HG03103 (cell line): ENCODE measurements around the gene GRK5.
A peak's percentile ranks its signal among the peaks of the same experiment; 100 is the strongest.
"Not testable (repeated sequence)": the region's sequence is repeated elsewhere in the genome, so short reads cannot be mapped to it uniquely, and the experiment has no call there.

Experiments
- ATAC-seq: cut with Tn5 transposase; IDR thresholded peaks from one replicate; pipeline ENCODE4 v1.9.1; 2021; ENCODE audit warnings: low read depth; ENCODE audit not compliant: unreplicated experiment

Gene GRK5

GRCh38 chr10:119448628-119449584 is 241.5 kb downstream of the GRK5 start:
- no peak for ATAC-seq

- no peak for ATAC-seq
These were observed 242.5 kb downstream of the GRK5 start for GRCh38 chr10:119449760-119450461.

- ATAC-seq: no peak
These were observed 243.4 kb downstream of the GRK5 start for GRCh38 chr10:119450606-119451299.

- ATAC-seq: no peak
These were observed 244.0 kb downstream of the GRK5 start for GRCh38 chr10:119451300-119451896.

DNA sequence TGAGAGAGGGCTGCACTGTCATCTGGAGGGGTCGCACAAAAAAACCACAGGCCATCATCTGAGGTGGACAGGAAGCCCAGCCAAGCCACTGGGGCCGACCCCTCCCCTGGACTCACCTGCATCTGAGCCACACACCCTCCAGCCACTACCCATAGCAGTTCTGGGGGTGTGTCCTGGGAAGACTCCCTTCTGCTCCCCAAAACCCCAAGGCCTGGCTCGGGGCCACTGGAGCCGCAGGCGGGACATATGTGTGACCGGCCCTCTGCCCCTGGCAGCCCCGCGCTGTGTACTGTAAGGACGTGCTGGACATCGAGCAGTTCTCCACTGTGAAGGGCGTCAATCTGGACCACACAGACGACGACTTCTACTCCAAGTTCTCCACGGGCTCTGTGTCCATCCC is 245.0 kb downstream of the GRK5 start:
- no peak for ATAC-seq

GRCh38 chr10:119453313-119453712 is 245.9 kb downstream of the GRK5 start:
- no peak for ATAC-seq

- ATAC-seq: no peak
These were observed 246.9 kb downstream of the GRK5 start for GRCh38 chr10:119454316-119454715.

DNA sequence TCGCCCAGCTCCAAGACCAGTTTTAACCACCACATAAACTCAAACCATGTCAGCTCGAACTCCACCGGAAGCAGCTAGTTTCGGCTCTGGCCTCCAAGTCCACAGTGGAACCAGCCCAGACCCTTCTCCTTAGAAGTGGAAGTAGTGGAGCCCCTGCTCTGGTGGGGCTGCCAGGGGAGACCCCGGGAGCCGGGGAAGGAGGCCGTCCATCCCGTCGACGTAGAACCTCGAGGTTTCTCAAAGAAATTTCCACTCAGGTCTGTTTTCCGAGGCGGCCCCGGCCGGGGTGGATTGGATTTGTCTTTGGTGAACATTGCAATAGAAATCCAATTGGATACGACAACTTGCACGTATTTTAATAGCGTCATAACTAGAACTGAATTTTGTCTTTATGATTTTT is 247.6 kb downstream of the GRK5 start:
- no peak for ATAC-seq

DNA sequence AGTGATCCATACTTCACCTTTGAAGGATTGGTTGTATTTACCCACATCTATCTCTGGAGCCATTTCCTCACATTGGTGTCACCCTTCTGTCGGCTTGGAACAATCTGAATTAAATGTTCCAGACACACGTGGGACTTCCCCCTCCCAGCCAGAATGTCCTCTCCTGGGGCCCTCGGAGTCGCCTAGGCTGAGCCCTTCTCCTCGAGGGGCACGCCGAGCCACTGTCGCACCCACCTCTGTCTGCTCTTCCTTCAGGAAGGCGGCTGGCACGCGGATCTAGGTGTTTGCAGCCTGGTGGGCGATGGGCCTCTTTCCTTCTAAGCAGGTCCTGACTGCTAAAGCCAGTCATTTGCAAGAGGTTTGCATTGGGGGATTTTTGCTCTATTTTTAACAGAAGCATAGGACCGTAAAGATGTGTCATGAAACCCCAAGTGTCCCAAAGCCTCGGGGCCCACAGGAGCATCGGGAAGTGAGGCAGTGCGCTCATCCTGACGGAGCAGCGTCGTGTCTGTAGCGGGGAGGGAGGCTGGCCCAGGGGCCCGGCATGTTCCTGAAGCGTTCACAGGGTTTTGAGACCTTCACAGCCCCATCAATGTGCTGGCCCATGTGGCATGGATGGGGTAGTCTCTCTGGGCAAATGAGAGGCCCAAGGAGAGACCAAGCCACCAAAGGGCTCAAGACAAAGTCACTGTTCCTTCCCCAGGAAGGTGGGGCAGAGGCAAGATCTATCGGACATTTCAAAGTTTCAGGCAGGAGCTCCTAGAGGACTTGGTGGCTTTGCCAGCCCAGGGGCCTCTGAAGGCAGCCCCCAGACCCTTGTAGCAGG is 248.5 kb downstream of the GRK5 start:
- no peak for ATAC-seq

DNA sequence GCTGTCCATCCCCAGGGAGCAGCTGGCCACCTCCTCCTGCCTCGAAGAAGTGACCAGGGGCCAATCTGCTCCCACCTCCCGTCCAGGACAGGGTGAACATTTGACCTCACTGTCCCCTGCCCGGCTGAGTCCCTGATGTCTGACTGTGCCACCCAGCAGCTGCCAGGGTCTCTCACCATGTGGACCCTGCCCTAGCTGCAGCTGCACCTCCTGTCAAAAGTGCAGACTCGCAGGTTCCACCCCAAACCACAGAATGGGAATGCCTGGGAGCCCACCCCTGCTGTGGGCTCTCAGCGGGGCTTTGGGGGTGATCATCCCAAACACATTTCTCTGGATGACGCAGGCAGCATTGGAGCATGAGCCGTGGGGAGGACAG is 249.1 kb downstream of the GRK5 start:
- ATAC-seq: no peak

- no peak for ATAC-seq
These were observed 250.8 kb downstream of the GRK5 start for GRCh38 chr10:119457966-119458766.

- no peak for ATAC-seq
These were observed 252.4 kb downstream of the GRK5 start for GRCh38 chr10:119459681-119460340.

- ATAC-seq: no peak
These were observed 253.2 kb downstream of the GRK5 start for GRCh38 chr10:119460369-119461195.

DNA sequence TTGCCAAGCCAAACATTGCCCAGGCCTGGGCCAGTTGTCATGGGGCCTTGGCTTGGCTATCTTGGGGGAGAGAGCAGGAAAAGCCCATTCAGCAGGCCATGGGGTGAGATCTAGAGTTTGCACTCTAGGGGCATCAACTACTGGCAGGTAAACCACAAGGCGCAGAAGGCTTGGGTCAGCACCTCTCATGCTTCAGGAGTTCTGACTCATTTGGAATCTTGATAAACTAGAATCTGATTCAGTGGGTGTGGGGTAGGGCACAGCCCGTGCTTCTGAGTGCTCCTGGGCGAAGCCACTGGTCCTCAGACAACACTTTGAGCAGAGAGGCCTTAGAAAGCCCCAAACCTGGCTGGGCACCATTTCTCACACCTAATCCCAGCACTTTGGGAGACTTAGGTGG is 254.0 kb downstream of the GRK5 start:
- no peak for ATAC-seq

DNA sequence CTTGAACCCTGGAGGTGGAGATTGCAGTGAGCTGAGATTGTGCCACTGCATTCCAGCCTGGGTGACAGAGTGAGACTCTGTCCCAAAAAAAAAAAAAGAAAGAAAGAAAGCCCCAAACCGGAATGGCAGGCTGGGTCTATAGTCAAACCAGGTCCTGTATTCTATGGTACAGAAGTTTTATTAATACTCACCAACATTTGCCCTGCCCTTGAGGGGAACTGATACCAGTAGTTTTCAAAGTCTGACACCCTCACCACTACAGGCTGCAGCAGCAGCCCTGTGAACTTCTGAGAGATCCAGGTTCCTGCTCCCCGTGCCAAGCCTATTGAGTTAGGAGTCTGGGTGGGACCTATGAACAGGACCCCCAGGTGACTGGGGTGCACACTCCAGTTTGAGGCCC is 254.6 kb downstream of the GRK5 start:
- peak; percentile 69 for ATAC-seq

GRCh38 chr10:119462773-119463172 is 255.4 kb downstream of the GRK5 start:
- ATAC-seq: no peak

DNA sequence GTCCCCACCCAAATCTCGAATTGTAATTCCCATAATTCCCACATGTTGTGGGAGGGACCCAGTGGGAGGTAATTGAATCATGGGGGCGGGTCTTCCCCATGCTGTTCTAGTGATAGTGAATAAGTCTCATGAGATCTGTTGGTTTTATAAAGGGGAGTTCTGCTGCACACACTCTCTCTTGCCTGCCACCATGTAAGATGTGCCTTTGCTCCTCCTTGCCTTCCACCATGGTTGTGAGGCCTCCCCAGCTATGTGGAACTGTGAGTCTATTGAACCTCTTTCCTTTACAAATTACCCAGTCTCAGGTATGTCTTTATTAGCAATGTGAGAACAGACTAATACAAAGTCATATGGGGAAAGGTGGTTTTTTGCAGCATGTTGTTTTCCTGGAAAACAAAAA is 255.8 kb downstream of the GRK5 start:
- ATAC-seq: not testable (repeated sequence)

DNA sequence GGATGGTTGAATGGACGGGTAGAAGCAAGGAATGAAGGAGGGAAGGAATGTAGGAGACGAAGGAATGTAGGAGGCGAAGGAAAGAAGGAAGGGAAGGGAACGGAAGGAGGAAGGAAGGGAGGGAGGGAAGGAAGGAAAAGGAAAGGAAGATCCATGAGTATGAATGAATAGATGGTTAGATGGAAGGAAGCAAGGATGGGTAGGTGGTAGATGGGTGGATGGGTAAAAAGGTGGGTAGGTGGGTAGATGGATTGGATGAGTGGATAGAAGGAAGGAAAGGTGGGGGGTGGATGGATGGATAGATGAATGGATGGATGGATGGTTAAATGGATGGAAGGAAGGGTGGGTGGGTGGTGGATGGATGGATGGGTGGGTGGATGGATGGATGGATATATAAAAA is 257.7 kb downstream of the GRK5 start:
- ATAC-seq: no peak
